HepG2 (cell line): ENCODE data around the gene RBBP8NL. TPM values are rescaled to one million over a fixed set of nuclear protein-coding genes. Genes with fewer than 3 reads are reported as not detected.

Source experiments
- CCAR2 ChIP-seq: fragments of 200-400 bp; formaldehyde crosslinking; optimal IDR thresholded peaks from 2 replicates; pipeline ENCODE3; 2018; ENCODE audit warnings: low read depth, mild to moderate bottlenecking, low read length, moderate library complexity
- EEA1 ChIP-seq: sonication (generic); formaldehyde crosslinking; IDR thresholded peaks from 2 replicates; pipeline ENCODE4 v1.5.1; 2020; ENCODE audit warnings: mild to moderate bottlenecking, missing genetic modification reagents, borderline replicate concordance
- ELF1 ChIP-seq: sonication (generic); formaldehyde crosslinking; IDR thresholded peaks from 2 replicates; pipeline ENCODE4 v1.4.0; 2020; ENCODE audit warnings: missing genetic modification reagents
- GABPB1 ChIP-seq: IDR thresholded peaks from 2 replicates; pipeline ENCODE4 v1.6.1; 2016; ENCODE audit warnings: mild to moderate bottlenecking, missing genetic modification reagents, moderate library complexity, missing compliant biosample characterization
- GATAD1 ChIP-seq: IDR thresholded peaks from 2 replicates; pipeline ENCODE4 v1.6.1; 2016; ENCODE audit warnings: missing genetic modification reagents, missing compliant biosample characterization
- HOXA7 ChIP-seq: sonication (generic); formaldehyde crosslinking; IDR thresholded peaks from 2 replicates; pipeline ENCODE4 v1.8.1; 2022; ENCODE audit warnings: mild to moderate bottlenecking, missing genetic modification reagents, moderate library complexity
- KDM5A ChIP-seq: fragments of 200-600 bp; sonication (generic); IDR thresholded peaks from 2 replicates; pipeline ENCODE4 v1.7.0; 2018; ENCODE audit warnings: antibody characterized with exemption, mild to moderate bottlenecking, low read length, borderline replicate concordance
- KLF12 ChIP-seq: sonication (generic); formaldehyde crosslinking; IDR thresholded peaks from 2 replicates; pipeline ENCODE4 v1.4.0; 2020; ENCODE audit warnings: missing genetic modification reagents, borderline replicate concordance
- NFE2L1 ChIP-seq: sonication (generic); formaldehyde crosslinking; IDR thresholded peaks from 2 replicates; pipeline ENCODE4 v1.4.0; 2020; ENCODE audit warnings: missing genetic modification reagents, mild to moderate bottlenecking, borderline replicate concordance
- NFKB2 ChIP-seq: sonication (generic); formaldehyde crosslinking; IDR thresholded peaks from 2 replicates; pipeline ENCODE4 v1.4.0; 2020; ENCODE audit warnings: missing genetic modification reagents, borderline replicate concordance
- PPARG ChIP-seq: conservative IDR thresholded peaks from 2 replicates; pipeline ENCODE4 v1.6.1; 2016; ENCODE audit warnings: missing biosample characterization, missing genetic modification reagents
- TRIM24 ChIP-seq: sonication (generic); formaldehyde crosslinking; IDR thresholded peaks from 2 replicates; pipeline ENCODE4 v1.8.0; 2022; ENCODE audit warnings: mild to moderate bottlenecking, missing genetic modification reagents
- ZBTB8A ChIP-seq: sonication (generic); formaldehyde crosslinking; IDR thresholded peaks from 2 replicates; pipeline ENCODE4 v1.4.0; 2020; ENCODE audit warnings: mild to moderate bottlenecking, low read depth, missing genetic modification reagents, borderline replicate concordance
- ZNF17 ChIP-seq: sonication (generic); formaldehyde crosslinking; IDR thresholded peaks from 2 replicates; pipeline ENCODE4 v1.5.0; 2020; ENCODE audit warnings: mild to moderate bottlenecking, missing genetic modification reagents
- ZNF180 ChIP-seq: sonication (generic); formaldehyde crosslinking; IDR thresholded peaks from 2 replicates; pipeline ENCODE4 v1.4.0; 2020; ENCODE audit warnings: low read depth, missing genetic modification reagents, borderline replicate concordance
- ZNF292 ChIP-seq: sonication (generic); formaldehyde crosslinking; IDR thresholded peaks from 2 replicates; pipeline ENCODE4 v1.8.1; 2022; ENCODE audit warnings: mild to moderate bottlenecking, low read depth, missing genetic modification reagents, borderline replicate concordance
- ZNF343 ChIP-seq: sonication (generic); formaldehyde crosslinking; IDR thresholded peaks from 2 replicates; pipeline ENCODE4 v1.4.0; 2020; ENCODE audit warnings: mild to moderate bottlenecking, missing genetic modification reagents
- polyA plus RNA-seq, 8 experiments: library from polyadenylated mRNA; depleted of rRNA in 3 of 8; stranded (reverse) in 7 of 8; unstranded in 1 of 8; fragments of >200 nt; fragmentation: Illumina TruSeq in 4 of 8; extraction: Trizol in 4 of 8; gene quantifications; 2 replicates each; pipeline versions ENCODE4 v1.2.1 to v1.2.3, GENCODE V29; 2011 to 2016; ENCODE audit warnings: low read depth in 4 of 8, missing spikeins in 1 of 8, mixed read lengths in 1 of 8; ENCODE audit not compliant: insufficient read depth in 1 of 8
- total RNA-seq, 5 experiments: library from RNA; depleted of rRNA; stranded (reverse); fragments of >200 nt; fragmentation: Illumina TruSeq; extraction: Trizol; gene quantifications; 2 replicates each; pipeline ENCODE4 v1.2.3, GENCODE V29; 2016; ENCODE audit warnings: low read depth in 1 of 5
- TF ChIP-seq, protein P1 (sequence below): sonication (generic); formaldehyde crosslinking; IDR thresholded peaks from 2 replicates; pipeline ENCODE4 v1.4.0; 2020; ENCODE audit warnings: missing genetic modification reagents
- TF ChIP-seq, protein P2 (sequence below): sonication (generic); formaldehyde crosslinking; conservative IDR thresholded peaks from 2 replicates; pipeline ENCODE4 v1.8.1; 2023; ENCODE audit warnings: missing genetic modification reagents
- TF ChIP-seq, protein P3 (sequence below): sonication (generic); formaldehyde crosslinking; conservative IDR thresholded peaks from 2 replicates; pipeline ENCODE4 v1.8.0; 2022; ENCODE audit warnings: mild to moderate bottlenecking, moderate library complexity, missing genetic modification reagents
- TF ChIP-seq, protein P4 (sequence below): IDR thresholded peaks from 2 replicates; pipeline ENCODE4 v1.4.0; 2020; ENCODE audit warnings: mild to moderate bottlenecking, missing genetic modification reagents

RBBP8NL gene
- total and polyA plus RNA-seq, 2 of the 13 experiments (the other 11 are each of a cell fraction or from before 2014, with no cell fraction given) = 0.69 to 0.86 TPM

DNA sequence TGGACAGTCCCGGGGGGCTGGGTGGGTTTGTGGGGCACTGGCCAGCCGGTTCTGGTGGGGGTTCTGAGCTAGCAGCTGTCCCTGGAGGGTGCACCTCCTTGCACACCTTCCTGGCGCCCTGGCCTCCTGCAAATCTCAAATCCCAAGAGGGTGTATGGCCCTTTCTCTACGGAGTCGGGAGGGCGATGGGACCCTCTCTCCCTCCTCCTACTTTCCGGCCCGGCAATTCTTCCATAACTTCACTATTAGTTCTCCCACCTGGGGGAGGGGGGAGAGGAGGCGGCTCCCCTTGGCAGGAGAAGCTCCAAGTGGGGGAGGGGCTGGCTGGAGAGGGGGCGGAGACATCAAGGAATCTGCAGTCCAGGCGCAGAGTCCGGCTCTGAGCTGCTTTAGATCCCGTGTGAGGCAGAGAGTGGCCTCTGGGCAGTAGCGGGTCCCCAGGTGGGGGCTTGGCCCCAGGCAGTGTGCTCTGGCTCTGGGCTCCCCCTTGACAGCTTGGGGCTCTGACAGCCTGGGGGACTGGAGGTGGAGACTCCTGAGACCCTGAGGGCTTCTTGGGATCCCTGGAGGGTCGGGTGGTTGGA, 58.9 kb downstream of the RBBP8NL start (continued):
- TF ChIP-seq GABPB1 (CRISPR knock-in tag) = no peak; the same call in 1 of the 2 replicates
- TF ChIP-seq GATAD1 (CRISPR knock-in tag) = peak; percentile 8; the same call in 1 of the 2 replicates
- TF ChIP-seq NFKB2 (CRISPR knock-in tag) = peak; percentile 66; the same call in 1 of the 2 replicates
- peak; percentile 5; the same call in 1 of the 2 replicates for TF ChIP-seq ZNF292 (CRISPR knock-in tag)
- no peak for TF ChIP-seq ZBTB8A (CRISPR knock-in tag)
- TF ChIP-seq CCAR2 = peak; percentile 43
- TF ChIP-seq KDM5A = no peak
- no peak for TF ChIP-seq KLF12 (CRISPR knock-in tag)
- no peak; the same call in 1 of the 2 replicates for TF ChIP-seq ELF1 (CRISPR knock-in tag)
- TF ChIP-seq, protein P1, sequence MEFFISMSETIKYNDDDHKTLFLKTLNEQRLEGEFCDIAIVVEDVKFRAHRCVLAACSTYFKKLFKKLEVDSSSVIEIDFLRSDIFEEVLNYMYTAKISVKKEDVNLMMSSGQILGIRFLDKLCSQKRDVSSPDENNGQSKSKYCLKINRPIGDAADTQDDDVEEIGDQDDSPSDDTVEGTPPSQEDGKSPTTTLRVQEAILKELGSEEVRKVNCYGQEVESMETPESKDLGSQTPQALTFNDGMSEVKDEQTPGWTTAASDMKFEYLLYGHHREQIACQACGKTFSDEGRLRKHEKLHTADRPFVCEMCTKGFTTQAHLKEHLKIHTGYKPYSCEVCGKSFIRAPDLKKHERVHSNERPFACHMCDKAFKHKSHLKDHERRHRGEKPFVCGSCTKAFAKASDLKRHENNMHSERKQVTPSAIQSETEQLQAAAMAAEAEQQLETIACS = no peak
- TF ChIP-seq PPARG (CRISPR knock-in tag) = no peak
- TF ChIP-seq TRIM24 (CRISPR knock-in tag) = no peak
- no peak for TF ChIP-seq ZNF17 (CRISPR knock-in tag)
- TF ChIP-seq NFE2L1 (CRISPR knock-in tag) = no peak
- TF ChIP-seq, protein P2, sequence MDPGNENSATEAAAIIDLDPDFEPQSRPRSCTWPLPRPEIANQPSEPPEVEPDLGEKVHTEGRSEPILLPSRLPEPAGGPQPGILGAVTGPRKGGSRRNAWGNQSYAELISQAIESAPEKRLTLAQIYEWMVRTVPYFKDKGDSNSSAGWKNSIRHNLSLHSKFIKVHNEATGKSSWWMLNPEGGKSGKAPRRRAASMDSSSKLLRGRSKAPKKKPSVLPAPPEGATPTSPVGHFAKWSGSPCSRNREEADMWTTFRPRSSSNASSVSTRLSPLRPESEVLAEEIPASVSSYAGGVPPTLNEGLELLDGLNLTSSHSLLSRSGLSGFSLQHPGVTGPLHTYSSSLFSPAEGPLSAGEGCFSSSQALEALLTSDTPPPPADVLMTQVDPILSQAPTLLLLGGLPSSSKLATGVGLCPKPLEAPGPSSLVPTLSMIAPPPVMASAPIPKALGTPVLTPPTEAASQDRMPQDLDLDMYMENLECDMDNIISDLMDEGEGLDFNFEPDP = no peak
- TF ChIP-seq ZNF180 (CRISPR knock-in tag) = no peak
- TF ChIP-seq HOXA7 (CRISPR knock-in tag) = no peak
- no peak for TF ChIP-seq EEA1 (CRISPR knock-in tag)
- TF ChIP-seq, protein P3, sequence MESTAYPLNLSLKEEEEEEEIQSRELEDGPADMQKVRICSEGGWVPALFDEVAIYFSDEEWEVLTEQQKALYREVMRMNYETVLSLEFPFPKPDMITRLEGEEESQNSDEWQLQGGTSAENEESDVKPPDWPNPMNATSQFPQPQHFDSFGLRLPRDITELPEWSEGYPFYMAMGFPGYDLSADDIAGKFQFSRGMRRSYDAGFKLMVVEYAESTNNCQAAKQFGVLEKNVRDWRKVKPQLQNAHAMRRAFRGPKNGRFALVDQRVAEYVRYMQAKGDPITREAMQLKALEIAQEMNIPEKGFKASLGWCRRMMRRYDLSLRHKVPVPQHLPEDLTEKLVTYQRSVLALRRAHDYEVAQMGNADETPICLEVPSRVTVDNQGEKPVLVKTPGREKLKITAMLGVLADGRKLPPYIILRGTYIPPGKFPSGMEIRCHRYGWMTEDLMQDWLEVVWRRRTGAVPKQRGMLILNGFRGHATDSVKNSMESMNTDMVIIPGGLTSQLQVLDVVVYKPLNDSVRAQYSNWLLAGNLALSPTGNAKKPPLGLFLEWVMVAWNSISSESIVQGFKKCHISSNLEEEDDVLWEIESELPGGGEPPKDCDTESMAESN (CRISPR knock-in tag) = no peak
- no peak for TF ChIP-seq ZNF343
- TF ChIP-seq, protein P4, sequence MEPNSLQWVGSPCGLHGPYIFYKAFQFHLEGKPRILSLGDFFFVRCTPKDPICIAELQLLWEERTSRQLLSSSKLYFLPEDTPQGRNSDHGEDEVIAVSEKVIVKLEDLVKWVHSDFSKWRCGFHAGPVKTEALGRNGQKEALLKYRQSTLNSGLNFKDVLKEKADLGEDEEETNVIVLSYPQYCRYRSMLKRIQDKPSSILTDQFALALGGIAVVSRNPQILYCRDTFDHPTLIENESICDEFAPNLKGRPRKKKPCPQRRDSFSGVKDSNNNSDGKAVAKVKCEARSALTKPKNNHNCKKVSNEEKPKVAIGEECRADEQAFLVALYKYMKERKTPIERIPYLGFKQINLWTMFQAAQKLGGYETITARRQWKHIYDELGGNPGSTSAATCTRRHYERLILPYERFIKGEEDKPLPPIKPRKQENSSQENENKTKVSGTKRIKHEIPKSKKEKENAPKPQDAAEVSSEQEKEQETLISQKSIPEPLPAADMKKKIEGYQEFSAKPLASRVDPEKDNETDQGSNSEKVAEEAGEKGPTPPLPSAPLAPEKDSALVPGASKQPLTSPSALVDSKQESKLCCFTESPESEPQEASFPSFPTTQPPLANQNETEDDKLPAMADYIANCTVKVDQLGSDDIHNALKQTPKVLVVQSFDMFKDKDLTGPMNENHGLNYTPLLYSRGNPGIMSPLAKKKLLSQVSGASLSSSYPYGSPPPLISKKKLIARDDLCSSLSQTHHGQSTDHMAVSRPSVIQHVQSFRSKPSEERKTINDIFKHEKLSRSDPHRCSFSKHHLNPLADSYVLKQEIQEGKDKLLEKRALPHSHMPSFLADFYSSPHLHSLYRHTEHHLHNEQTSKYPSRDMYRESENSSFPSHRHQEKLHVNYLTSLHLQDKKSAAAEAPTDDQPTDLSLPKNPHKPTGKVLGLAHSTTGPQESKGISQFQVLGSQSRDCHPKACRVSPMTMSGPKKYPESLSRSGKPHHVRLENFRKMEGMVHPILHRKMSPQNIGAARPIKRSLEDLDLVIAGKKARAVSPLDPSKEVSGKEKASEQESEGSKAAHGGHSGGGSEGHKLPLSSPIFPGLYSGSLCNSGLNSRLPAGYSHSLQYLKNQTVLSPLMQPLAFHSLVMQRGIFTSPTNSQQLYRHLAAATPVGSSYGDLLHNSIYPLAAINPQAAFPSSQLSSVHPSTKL (CRISPR knock-in tag) = peak; percentile 44
